HFFc6 (cell line): ENCODE data around the gene TOMM40L. TPM values are rescaled to one million over a fixed set of nuclear protein-coding genes. Genes with fewer than 3 reads are reported as not detected.
A peak's percentile ranks its signal among the peaks of the same experiment; 100 is the strongest.

Source experiments
- DNase-seq: peaks from one replicate; pipeline ENCODE4 v3.0.0-alpha.2; 2018
- H3K27ac Mint-ChIP-seq: 2 replicates; pipeline ENCODE4 v1.8.0; 2020; ENCODE audit warnings: mild to moderate bottlenecking, mixed read lengths
- H3K27me3 Mint-ChIP-seq: 2 replicates; pipeline ENCODE4 v1.8.0; 2021; ENCODE audit warnings: mild to moderate bottlenecking, moderate library complexity, mixed read lengths; ENCODE audit not compliant: insufficient read depth
- H3K36me3 Mint-ChIP-seq: 2 replicates; pipeline ENCODE4 v1.8.0; 2021; ENCODE audit warnings: low read depth, mixed read lengths
- H3K4me1 Mint-ChIP-seq: 2 replicates; pipeline ENCODE4 v1.8.0; 2020; ENCODE audit warnings: low read depth, mixed read lengths
- H3K4me3 Mint-ChIP-seq: 2 replicates; pipeline ENCODE4 v1.8.0; 2020; ENCODE audit warnings: mild to moderate bottlenecking, moderate library complexity, mixed read lengths
- H3K9me3 Mint-ChIP-seq: 2 replicates; pipeline ENCODE4 v1.8.0; 2020; ENCODE audit warnings: mild to moderate bottlenecking, mixed read lengths
- CTCF ChIP-seq: fragments of 200-600 bp; sonication (generic); IDR thresholded peaks from 2 replicates; pipeline ENCODE4 v1.5.0; 2021; ENCODE audit warnings: antibody characterized with exemption, mild to moderate bottlenecking
- total RNA-seq, 6 experiments: library from RNA; stranded (reverse); fragmentation: NEBNext Ultra II Directional; extraction: Animal tissue kit (Norgen Biotek cat#: 25700); gene quantifications; 2 replicates in 1 of 6; 3 replicates in 5 of 6; pipeline ENCODE4 v1.2.3, GENCODE V29; 2021

TOMM40L gene
- total RNA-seq, 6 experiments from 2014 or later, result 9.8 to 13.6 (median 10.6) TPM

- Mint-ChIP-seq H3K36me3 (peaks cover 5% of the 10 kb centered on the region; the same call in 1 of the 2 replicates), H3K27ac (peak overlapping the region; percentile 92), H3K4me1 (peaks cover 29% of the 10 kb centered on the region), H3K4me3 (peak overlapping the region; percentile 99), H3K27me3 (peaks cover 3% of the 10 kb centered on the region), H3K9me3 (no peaks in the 10 kb centered on the region)
- TF ChIP-seq CTCF, result no peak
- no peak for DNase-seq
Observed at GRCh38 chr1:161226320-161226711, 456 bp downstream of the TOMM40L start.

GRCh38 chr1:161226759-161227158 is 899 bp downstream of the TOMM40L start:
- no peak for TF ChIP-seq CTCF
- Mint-ChIP-seq H3K4me1 (peaks cover 29% of the 10 kb centered on the region), H3K27ac (peak overlapping the region; percentile 92), H3K27me3 (peaks cover 3% of the 10 kb centered on the region), H3K36me3 (peaks cover 5% of the 10 kb centered on the region; the same call in 1 of the 2 replicates), H3K9me3 (no peaks in the 10 kb centered on the region), H3K4me3 (peak overlapping the region; percentile 99)
- no peak for DNase-seq

GRCh38 chr1:161227196-161227871 is 1.5 kb downstream of the TOMM40L start:
- DNase-seq, result peak; percentile 71
- H3K27ac Mint-ChIP-seq, result peak overlapping the region; percentile 92
- no peaks in the 10 kb centered on the region for H3K9me3 Mint-ChIP-seq
- H3K36me3 Mint-ChIP-seq, result peaks cover 5% of the 10 kb centered on the region; the same call in 1 of the 2 replicates
- TF ChIP-seq CTCF, result peak; percentile 98
- peaks cover 29% of the 10 kb centered on the region for H3K4me1 Mint-ChIP-seq
- peaks cover 1% of the 10 kb centered on the region for H3K27me3 Mint-ChIP-seq
- H3K4me3 Mint-ChIP-seq, result peak overlapping the region; percentile 99

- DNase-seq, result no peak
- Mint-ChIP-seq H3K27me3 (no peaks in the 10 kb centered on the region; the same call in none of the 2 replicates), H3K4me3 (no peak overlapping the region), H3K27ac (peak overlapping the region; percentile 52), H3K9me3 (no peaks in the 10 kb centered on the region), H3K4me1 (peaks cover 29% of the 10 kb centered on the region), H3K36me3 (peaks cover 5% of the 10 kb centered on the region; the same call in 1 of the 2 replicates)
- TF ChIP-seq CTCF, result no peak
Observed at GRCh38 chr1:161228032-161228431, 2.2 kb downstream of the TOMM40L start.

GRCh38 chr1:161229896-161230295 is 4.0 kb downstream of the TOMM40L start:
- Mint-ChIP-seq H3K27ac (no peak overlapping the region), H3K27me3 (peaks cover 3% of the 10 kb centered on the region), H3K36me3 (peaks cover 5% of the 10 kb centered on the region; the same call in 1 of the 2 replicates), H3K4me3 (no peak overlapping the region), H3K4me1 (peaks cover 29% of the 10 kb centered on the region), H3K9me3 (no peaks in the 10 kb centered on the region)
- DNase-seq, result no peak
- TF ChIP-seq CTCF, result peak; percentile 51
